ENCODE results near the gene EPHB1. TPM values are rescaled to one million over a fixed set of nuclear protein-coding genes. Genes with fewer than 3 reads are reported as not detected.
"Not testable (repeated sequence)": the region's sequence is repeated elsewhere in the genome, so short reads cannot be mapped to it uniquely, and the experiment has no call there.

Gene EPHB1
- total RNA-seq, 1 donor from 2014 or later, result 3.1 TPM

GRCh38 chr3:135041601-135042000 lies 246.5 kb downstream of the EPHB1 start:
- no peak for DNase-seq (ENCODE audit: low spot score)

DNA sequence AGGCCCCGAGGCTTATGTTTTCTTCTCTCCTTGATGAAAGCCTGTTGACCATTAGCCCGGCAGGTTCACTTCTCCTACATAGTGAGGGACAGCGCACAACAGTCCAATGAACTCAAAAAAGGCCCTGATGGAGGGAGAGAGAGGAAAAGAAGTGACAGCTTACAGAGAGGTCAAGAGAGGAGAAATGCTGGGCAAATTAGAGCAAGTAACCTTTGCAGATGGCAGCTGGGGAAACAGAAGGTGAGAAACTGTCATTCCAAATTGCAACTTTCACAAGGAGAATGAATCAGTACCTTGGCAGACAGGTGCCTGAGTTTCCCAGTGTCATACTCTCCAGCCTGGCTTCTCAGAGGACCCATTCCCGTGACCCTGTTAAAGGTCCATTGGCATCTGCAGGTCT lies 252.0 kb downstream of the EPHB1 start:
- DNase-seq (ENCODE audit: low spot score), result no peak

DNA sequence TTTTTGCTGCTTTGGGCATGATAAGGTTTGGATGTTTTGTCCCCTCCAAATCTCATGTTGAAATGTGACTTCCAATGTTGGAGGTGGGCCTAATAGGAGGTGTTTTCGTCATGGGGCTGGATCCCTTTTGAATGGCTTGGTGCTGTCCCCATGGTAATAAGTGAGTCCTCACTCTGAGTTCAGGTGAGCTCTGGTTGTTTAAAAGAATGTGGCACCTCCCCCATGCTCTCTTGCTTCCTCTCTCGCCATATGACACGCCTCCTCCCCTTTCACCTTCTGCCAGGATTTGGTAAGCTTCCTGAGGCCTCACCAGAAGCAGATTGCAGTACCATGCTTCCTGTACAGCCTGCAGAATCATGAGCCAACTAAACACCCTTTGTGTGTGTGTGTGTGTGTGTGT lies 255.5 kb downstream of the EPHB1 start:
- no peak for DNase-seq (ENCODE audit: low spot score)

DNA sequence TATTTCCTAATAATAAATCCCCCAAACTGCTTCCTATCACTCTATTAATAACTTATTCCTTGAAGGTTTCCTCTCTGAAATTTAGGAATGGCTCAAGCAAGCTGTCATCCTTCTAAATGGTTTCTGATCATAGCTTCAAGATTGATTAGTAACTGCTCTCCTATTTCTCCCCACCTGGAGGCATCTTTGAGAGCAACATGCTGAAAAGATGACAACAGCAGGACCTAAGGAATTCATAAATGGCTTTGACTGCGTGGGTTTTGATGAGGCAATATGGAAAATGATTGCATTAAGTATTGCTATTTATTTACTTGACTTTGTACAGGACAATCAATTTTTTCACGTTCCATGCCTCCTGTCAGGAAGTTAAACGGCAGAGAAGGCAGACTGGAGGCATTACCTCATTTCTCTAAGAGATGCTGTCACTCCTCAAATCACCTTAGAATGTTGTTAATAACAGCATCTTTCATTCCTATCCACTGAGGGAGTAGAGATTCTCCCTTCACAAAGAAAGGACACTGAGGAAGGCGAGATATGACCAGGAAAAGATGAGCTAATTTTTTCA lies 256.4 kb downstream of the EPHB1 start:
- no peak for DNase-seq (ENCODE audit: low spot score)

- no peak for DNase-seq (ENCODE audit: low spot score)
Observed at GRCh38 chr3:135055449-135055848, 260.4 kb downstream of the EPHB1 start.

- no peak for DNase-seq (ENCODE audit: low spot score)
Observed at GRCh38 chr3:135056084-135056730, 261.1 kb downstream of the EPHB1 start.

DNA sequence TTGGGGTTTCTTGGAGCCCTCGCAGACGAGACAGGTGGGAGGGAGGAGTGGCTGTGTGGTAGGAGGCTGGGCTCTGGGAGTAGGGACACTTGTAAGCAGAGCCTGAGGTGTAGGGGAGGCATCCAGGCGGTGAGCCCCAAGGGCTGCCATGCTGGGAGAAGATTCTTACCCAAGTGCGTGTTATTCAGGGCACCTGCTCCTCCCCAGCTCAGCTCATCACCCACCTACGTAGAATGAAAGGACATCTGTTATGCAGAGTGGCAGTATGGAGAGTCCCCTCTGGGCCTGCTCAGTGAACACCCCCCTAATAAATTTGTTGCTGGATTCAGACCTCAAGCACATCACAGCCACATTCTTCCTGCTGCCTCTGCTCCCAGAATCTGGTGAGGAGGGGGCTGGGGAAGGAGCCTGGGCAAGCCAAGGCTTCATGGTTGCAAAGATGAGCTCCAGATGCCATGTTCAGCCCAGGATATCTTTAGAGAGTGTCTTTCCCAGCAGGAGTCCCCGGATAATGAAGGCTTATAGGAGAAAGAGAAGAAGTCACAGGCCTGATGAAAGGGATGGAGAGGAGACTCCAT lies 261.8 kb downstream of the EPHB1 start:
- DNase-seq (ENCODE audit: low spot score), result no peak

DNA sequence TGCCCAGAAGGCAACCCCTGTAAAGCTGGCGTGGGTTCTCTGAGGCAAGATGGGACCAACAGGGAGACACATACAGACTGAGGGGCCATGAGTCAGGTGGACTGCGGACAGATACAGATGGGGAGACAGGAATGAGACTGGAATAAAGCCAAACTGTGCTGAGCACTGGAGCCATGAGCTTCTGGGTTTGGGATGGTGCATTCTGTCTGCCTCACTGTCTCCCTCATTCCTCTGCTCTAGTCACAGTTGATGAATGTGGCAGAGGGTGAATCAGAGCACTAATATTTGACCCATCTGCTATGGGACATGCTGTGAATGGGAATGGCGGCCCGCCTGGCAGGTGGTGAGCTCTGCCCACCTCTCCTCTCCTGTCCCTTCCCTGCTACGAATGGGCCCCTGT lies 262.9 kb downstream of the EPHB1 start:
- DNase-seq (ENCODE audit: low spot score), result no peak

- DNase-seq (ENCODE audit: low spot score), result no peak
Observed at GRCh38 chr3:135059580-135059979, 264.5 kb downstream of the EPHB1 start.

DNA sequence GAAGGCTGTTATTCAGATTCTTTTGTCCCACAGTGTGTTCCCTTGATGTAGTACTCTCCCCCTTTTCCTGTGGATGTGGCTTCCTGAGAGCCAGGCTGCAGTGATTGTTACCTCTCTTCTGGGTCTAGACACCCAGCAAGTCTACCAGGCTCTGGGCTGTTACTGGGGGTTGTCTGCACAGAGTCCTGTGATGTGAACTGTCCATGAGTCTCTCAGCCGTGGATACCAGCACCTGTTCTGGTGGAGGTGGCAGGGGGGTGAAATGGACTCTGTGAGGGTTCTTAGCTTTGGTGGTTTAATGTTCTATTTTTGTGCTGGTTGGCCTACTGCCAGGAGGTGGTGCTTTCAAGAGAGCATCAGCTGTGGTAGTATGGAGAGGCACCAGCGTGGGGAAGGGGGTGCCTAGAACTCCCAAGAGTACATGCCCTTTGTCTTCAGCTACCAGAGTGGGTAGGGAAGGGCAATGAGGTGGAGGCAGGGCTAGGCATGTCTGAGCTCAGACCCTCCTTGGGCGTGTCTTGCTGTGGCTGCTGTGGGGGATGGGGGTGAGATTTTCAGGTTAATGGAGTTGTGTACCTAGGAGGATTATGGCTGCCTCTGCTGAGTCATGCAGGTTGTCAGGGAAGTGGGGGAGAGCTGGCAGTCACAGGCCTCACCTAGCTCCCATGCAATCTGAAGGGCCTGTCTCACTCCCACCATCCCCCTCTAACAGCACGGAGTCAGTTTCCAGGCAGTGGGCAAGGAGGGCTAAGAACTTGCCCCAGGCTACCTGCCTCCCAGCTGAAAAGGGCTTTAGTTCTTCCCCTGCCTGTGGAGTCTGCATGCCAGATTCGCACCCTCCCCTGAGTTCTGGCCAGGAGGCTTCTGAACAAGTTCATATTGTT lies 272.0 kb downstream of the EPHB1 start:
- not testable (repeated sequence) for DNase-seq (ENCODE audit: low spot score)

- DNase-seq (ENCODE audit: low spot score), result no peak
Observed at GRCh38 chr3:135068011-135068410, 273.0 kb downstream of the EPHB1 start.

- no peak for DNase-seq (ENCODE audit: low spot score)
Observed at GRCh38 chr3:135069406-135069805, 274.3 kb downstream of the EPHB1 start.

GRCh38 chr3:135071483-135071882 lies 276.4 kb downstream of the EPHB1 start:
- DNase-seq (ENCODE audit: low spot score), result no peak

- DNase-seq (ENCODE audit: low spot score), result no peak
Observed at GRCh38 chr3:135072431-135072830, 277.4 kb downstream of the EPHB1 start.

DNA sequence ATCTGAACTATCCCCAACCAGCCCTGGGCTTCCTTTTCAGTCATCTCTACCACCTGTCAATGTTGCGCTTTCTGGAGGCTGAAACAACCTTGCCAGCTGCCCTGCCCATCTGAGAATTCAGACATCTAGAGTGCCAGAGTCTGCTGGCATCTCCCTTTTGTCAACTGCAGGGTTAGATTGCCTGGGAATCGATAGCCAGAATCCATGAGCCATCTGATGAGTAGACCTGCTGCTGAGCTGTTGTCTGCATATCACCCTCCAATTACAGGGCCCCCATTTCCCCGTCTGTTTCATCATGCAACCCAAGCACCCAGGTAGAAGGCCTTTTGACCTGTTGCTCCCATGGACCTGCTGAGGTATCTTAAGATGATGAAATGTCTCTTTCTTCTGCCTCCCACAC lies 280.1 kb downstream of the EPHB1 start:
- DNase-seq (ENCODE audit: low spot score), result no peak

DNA sequence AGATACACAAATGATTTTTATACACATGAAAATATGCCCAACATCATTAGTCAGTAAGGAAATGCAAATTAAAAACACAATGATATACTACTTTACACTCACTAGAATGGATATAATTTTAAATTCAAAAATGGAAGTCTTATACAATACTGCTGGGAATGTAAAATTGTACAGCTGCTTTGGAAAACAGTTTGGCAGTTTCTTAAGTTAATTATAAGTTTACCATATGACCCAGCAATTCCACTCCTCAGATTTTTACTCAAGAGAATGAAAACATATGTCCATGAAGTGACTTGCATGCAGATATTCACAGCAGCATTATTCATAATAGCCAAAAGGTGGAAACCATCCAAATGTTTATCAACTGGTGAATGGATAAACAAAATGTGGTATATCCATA lies 281.3 kb downstream of the EPHB1 start:
- DNase-seq (ENCODE audit: low spot score), result no peak

DNA sequence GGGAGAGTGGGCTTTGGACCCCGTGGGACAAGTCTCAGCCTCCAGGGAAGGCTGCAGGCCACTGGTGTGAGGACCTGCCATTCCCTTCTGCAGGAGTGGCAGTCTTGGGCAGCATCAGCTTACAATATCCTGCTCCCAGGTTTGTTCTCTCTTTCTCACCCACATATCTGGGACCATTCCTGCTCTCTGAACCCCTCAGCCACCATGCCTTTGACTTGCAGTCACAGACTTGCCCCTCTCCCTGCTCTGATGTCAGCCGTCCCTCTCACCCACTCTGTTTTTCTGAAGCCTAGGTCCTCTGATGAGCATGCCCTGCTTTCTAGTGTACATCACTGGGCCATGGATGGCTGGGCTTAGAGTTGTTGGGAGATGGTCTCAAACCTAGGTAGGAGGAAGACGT lies 282.1 kb downstream of the EPHB1 start:
- DNase-seq (ENCODE audit: low spot score), result no peak

DNA sequence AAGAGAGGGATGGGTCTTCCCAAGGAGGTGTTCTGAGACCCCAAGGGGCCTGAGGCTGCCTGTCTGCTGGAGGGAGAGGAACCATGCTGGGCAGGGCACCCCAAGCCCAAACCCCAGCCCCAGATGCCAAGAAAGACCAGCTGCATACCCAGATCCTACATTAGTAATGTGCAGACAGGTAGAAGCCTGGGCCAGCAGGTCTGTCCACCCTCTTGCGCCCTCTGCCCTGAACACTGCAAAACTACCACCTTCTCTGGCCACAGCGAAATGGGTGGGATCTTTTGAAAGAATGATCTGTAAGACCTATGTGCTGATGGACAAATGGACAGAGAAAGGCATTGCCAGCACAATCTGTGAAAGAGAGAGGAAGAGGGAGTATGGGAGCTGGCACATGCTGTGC lies 283.2 kb downstream of the EPHB1 start:
- DNase-seq (ENCODE audit: low spot score), result no peak

DNA sequence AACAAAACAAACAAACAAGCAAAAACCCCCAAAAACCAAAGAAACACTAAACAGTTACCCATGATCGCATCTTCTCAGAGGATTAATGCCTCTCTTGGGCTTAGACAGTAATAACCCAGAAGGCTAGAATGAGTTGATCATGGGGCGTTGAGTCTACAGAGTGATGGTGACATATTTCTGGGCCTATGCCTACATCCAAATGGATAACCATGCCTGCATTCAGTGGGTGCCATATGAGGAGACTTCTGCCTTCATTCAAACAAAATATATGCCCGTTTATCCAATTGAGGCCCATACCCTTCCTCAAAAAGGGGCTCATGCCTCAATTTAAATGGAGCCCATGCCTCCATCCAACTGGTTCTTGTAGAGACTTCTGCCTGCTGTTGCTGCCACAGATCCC lies 284.0 kb downstream of the EPHB1 start:
- DNase-seq (ENCODE audit: low spot score), result no peak

DNA sequence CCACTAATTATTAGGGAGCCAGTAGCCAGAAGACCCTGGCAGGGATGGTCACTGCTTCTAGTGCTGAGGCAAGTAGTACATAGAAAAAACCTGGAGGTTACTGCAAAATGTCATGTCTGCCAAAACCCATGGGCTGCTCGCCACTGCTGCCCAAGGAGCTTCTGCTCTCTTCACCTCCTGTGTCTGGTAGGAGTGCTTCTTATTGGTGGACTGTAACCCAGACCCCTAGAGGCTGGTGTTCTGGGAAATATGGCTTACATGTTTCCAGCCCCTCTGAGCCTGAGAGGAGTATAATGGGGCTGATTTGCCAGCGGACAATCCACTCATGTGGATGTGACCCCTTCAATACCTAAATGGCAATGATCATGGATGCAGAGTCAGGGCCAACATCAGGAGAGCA lies 286.4 kb downstream of the EPHB1 start:
- DNase-seq (ENCODE audit: low spot score), result no peak

DNA sequence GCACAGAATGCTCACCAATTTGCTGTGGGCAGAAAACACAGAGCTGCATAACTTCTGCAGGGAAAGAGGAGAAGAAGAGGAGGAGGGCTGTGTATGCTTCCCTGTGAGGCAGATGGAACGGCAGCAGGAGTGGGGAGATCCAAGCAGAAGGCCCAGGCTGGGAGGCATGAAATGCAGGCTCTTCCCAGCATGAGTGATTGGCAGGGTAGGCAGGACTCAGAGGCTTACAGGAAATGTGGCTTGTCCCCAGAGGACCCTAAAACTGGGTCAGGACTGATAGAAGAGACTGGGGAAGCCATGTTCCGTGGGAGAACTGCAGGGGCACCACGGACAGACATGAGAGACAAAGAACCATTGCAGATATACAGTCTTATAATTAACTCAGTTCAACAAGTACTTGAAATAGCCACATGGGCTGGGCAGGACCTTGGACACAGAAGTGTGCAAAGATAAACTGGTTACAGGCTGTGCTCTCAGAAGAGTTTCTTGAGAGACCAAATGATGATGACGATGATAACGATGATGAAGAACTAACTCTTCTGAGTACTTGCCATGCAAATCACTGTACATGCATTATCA lies 286.9 kb downstream of the EPHB1 start:
- DNase-seq (ENCODE audit: low spot score), result no peak

DNA sequence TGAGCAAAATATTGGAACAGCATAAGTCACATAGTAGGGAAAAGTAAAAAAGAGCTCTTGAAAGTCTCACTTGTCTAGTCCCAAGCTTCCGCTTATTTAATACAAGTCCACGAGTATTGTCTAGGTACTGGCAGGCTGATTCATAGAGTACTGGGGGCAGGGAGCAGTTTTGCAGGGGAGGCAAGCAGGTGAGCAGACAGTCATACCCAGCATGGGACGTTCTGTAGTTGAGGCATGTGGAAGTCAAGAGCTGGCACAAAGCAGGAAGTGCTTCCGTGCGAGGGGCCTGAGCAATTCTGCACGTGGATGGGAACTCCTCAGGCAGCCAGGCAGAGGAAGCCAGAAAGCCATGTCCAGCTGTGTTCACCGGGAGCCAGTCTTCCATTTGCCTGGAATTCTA lies 287.6 kb downstream of the EPHB1 start:
- no peak for DNase-seq (ENCODE audit: low spot score)
